Vagina (tissue), 2 donors: Measurements from ENCODE around the gene MBP.

ENCODE experiments used
- POLR2A ChIP-seq, 2 donors: fragments of 450-650 bp; IDR thresholded peaks; one replicate each; pipeline ENCODE4 v1.6.1; 2017; ENCODE audit warnings: antibody characterized with exemption in 2 of 2, mild to moderate bottlenecking in 2 of 2, moderate library complexity in 2 of 2
- POLR2AphosphoS5 ChIP-seq, 2 donors: sonication (generic); formaldehyde crosslinking; IDR thresholded peaks; one replicate each; pipeline ENCODE4 v1.9.0; 2017; ENCODE audit warnings: antibody characterized with exemption in 2 of 2, mild to moderate bottlenecking in 2 of 2, low read depth in 1 of 2; ENCODE audit not compliant: insufficient read depth in 1 of 2

DNA sequence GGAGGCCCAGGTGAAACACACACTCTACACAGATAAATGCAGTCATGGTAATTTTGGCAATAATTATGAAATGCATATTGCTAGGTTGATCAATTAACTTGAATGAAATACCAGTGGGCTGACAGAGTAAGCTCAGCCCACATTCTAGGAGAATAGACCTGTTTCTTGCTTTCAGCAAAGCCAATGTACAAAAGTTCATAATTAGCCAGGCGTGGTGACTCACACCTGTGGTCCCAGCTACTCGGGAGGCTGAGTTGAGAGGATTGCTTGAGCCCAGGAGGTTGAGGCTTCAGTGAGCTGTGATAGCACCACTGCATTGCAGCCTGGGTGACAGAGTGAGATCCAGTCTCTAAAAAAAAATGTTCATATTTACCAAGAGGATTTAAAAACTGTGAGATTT, 15.7 kb upstream of the MBP start:
- TF ChIP-seq POLR2AphosphoS5 (IDR thresholded peaks at IDR 0.05; ENCODE audit: insufficient read depth in 1 of 2, low read depth in 1 of 2) (no peak), POLR2A (IDR thresholded peaks at IDR 0.05) (no peak)
